HFF-Myc (cell line): ENCODE measurements around the gene HMGCS2.

ENCODE experiments used
- DNase-seq: peaks from one replicate; pipeline ENCODE4 v3.0.0-alpha.2; 2011; ENCODE audit warnings: low read depth; ENCODE audit errors: extremely low read depth
- H3K4me3 ChIP-seq: replicated peaks from 2 replicates; pipeline ENCODE4 v1.5.1; 2011; ENCODE audit warnings: low read depth, mild to moderate bottlenecking, control low read depth, low read length
- TF ChIP-seq, protein P1 (sequence below): IDR thresholded peaks from 2 replicates; pipeline ENCODE4 v1.5.1; 2012; ENCODE audit warnings: mild to moderate bottlenecking, low read depth, low read length, control low read depth; ENCODE audit errors: missing control alignments

The HMGCS2 gene

DNA sequence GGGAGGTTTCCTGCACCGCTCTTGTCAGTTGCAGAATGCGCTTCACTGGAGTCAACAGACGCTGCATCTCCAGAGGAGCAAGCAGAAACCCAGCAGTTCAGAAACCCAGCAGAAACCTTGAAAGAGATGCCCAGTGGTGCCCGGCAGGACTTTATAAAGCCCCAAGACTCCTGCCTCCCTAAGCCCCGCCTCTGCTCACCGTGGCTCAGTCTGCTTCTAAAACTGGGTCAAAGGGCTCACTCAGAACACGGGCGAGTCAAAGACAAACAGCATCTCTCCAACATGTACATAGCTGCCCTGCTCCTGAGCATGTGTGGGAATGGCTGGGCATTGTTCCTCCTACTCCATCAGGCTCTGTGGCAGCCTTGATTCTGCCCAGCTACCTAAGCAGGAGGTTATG, at the start of gene HMGCS2:
HMGCS2 (minus strand) TSS at position 128 of the 400 bp plus-strand sequence; CDS start at position 67, 61 bp downstream.
- TF ChIP-seq, protein P1, sequence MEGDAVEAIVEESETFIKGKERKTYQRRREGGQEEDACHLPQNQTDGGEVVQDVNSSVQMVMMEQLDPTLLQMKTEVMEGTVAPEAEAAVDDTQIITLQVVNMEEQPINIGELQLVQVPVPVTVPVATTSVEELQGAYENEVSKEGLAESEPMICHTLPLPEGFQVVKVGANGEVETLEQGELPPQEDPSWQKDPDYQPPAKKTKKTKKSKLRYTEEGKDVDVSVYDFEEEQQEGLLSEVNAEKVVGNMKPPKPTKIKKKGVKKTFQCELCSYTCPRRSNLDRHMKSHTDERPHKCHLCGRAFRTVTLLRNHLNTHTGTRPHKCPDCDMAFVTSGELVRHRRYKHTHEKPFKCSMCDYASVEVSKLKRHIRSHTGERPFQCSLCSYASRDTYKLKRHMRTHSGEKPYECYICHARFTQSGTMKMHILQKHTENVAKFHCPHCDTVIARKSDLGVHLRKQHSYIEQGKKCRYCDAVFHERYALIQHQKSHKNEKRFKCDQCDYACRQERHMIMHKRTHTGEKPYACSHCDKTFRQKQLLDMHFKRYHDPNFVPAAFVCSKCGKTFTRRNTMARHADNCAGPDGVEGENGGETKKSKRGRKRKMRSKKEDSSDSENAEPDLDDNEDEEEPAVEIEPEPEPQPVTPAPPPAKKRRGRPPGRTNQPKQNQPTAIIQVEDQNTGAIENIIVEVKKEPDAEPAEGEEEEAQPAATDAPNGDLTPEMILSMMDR, result no peak
- DNase-seq, result no peak
- no peak within 1 kb of the TSS for H3K4me3 ChIP-seq

DNA sequence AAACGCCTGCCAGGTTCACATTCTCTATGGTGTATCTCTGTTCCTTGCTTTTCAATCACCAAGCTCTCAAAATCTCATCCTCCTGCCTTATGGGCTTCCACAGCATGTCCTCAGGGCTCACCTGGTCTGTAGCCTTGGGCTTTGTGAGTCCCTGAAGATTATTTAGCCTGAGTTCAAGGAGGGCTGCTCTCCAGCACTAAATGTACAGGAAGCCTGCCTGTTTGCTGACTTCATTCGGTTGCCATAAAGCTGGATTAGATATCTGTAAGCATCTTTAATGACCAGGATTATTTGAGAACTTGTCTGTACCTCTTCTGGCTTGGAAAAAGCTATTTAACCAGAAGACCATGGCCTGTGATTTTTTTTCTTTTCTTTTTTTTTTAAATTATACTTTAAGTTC, 49.5 kb upstream of the HMGCS2 start:
- TF ChIP-seq, protein P1, result no peak
- no peak for DNase-seq
- H3K4me3 ChIP-seq, result no peak overlapping the region

DNA sequence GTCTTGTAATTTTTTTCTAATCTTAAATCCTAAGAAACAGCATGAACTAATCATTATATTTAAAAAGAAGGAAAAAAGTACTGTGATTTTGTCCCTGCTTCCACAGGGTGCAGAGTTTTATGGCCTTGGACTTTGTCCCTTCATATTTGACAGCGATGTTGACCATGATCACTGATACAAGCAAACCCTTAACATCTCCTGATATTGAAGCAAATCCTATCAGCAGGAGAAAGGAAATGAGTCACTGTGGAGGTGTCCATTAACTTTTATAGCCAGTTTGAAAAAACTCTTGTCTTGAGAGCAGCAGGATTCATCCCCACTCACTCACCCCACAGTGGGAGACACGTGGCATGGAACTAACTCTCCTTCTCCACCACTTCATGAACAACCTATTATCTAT, 47.7 kb upstream of the HMGCS2 start:
- TF ChIP-seq, protein P1, result no peak
- no peak for DNase-seq
- no peak overlapping the region for H3K4me3 ChIP-seq

DNA sequence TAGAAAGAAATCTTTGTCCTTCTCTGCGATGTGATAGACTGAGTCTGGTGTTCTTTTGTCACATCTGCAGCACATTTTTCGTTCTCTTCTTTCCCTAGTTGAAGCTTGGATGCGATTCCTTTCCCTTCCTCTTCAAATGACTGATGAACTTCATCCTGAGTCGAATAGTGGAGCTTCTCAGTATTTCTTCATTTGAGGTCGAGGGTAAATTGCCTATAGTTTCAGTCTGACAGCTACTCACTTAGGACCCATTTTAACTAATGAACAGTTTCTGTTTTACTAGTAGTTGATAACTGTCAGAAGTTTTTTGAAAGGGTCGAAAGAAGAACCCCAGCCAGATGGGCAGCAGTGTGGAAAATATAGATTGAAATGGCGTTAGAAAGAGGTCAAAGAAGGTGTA, 47.2 kb upstream of the HMGCS2 start:
- H3K4me3 ChIP-seq, result no peak overlapping the region
- TF ChIP-seq, protein P1, result no peak
- no peak for DNase-seq

DNA sequence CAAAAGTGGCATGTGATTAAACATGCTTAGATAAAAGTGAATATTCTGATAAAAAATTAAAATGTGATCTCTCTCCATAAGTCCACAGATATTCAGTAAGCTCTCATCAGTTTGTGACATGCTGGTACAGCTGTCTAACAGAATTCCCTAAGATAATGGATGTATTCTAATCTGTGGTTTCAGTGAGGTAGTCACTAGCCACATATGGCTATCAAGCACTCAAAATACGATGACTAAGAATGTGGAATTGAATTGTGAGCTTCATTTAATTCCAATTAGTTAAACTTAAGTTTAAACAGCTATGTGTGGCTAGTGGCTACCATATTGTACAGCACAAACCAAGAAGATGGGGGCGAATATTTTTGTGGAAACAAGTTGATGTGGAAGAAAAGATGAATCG, 46.7 kb upstream of the HMGCS2 start:
- no peak overlapping the region for H3K4me3 ChIP-seq
- DNase-seq, result no peak
- TF ChIP-seq, protein P1, result no peak

DNA sequence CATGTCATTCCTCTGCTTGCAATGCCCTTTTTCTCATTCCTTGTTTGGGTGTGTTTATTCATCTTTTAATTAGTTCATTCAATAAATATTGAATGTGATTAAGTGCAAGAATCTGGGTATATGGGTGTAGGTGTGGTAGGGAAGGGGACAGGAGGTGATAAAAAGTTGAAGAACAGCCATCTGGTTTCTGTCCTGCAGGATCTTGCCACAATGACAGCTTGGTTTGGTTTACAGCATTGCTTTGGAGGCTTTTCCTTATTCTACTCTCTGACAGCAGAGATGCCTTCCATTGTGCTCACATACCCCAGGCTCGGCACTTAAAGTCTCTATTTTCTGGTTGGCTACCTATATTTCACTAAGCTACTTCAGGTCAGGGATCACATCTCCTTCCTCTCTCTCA, 45.6 kb upstream of the HMGCS2 start:
- no peak for DNase-seq
- TF ChIP-seq, protein P1, result no peak

DNA sequence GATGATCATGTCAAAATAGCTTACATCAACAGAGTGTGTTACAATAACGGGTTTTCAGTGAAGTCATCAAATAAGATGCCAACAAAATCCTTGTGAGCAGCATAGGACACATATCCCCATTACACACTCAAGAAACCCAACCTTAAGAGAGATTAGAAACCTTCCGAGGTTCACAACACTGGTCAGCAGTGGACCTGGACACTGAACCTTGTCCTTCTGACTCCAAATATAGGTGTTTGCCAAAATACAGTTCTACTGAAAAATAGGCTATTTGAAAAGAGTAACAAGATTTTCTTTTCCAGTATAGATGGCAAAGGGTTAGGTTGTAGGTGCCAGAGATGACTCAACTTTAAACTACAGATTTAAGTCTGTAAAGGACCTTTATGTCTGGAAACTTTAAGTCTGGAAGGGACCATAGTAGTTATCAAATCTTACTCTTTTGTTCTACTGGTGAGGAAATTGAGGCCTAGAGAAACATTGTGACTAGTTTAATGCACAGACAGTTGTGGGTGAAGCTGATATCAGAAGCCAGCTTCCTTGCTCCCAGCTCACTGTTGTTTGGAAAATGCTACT, 43.4 kb upstream of the HMGCS2 start:
- no peak overlapping the region for H3K4me3 ChIP-seq
- no peak for DNase-seq
- TF ChIP-seq, protein P1, result no peak

More for the DNA sequence above, 45.6 kb upstream of the HMGCS2 start:
- no peak overlapping the region for H3K4me3 ChIP-seq
